HG03066 (cell line): ENCODE measurements around the gene FYCO1.

Experiments used
- ATAC-seq: cut with Tn5 transposase; IDR thresholded peaks from one replicate; pipeline ENCODE4 v1.9.1; 2021; ENCODE audit warnings: low read depth; ENCODE audit not compliant: unreplicated experiment

Gene FYCO1

DNA sequence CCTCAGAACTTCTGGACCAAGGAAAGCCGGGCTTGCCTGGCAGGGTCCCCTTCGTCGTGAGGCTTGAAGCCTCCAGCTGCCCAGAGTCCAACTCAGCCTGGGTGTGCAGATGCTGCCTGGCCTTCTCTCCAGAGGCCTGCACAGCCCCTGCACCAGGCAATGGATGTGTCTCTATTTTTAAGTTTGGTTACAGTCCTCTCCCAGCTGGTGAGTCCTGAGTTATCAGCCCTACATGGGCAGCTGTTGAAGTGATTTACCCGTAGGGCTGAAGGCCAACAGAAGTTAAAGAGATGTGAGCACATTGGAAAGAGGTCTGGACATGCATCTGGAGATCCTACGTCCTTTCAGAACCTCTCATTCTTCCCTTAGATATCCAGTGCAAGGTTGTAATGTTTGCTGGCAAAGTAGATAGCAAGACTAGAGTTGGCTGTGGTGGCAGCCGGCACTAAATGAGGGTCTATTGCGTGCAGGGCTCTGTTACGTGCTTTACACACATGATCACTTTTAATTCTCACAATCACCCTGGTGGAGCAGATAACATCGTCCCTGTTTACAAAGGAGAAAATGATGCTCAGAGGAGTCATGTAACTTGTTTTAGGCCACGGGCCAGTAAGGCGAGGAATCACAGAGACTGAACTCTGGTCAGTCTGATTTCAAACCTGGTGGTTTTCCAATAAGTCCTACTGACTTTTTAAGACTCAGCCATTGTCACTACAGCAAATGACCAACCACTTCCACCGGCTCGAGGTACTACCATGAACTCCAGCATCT, 9.9 kb downstream of the FYCO1 start:
- no peak for ATAC-seq

- ATAC-seq, result no peak
Observed at GRCh38 chr3:45984331-45985312, 11.0 kb downstream of the FYCO1 start.

- no peak for ATAC-seq
Observed at GRCh38 chr3:45983770-45984169, 11.9 kb downstream of the FYCO1 start.

GRCh38 chr3:45981346-45982074, 14.1 kb downstream of the FYCO1 start:
- no peak for ATAC-seq

GRCh38 chr3:45980819-45981218, 14.8 kb downstream of the FYCO1 start:
- ATAC-seq, result no peak

GRCh38 chr3:45980229-45980813, 15.3 kb downstream of the FYCO1 start:
- no peak for ATAC-seq

DNA sequence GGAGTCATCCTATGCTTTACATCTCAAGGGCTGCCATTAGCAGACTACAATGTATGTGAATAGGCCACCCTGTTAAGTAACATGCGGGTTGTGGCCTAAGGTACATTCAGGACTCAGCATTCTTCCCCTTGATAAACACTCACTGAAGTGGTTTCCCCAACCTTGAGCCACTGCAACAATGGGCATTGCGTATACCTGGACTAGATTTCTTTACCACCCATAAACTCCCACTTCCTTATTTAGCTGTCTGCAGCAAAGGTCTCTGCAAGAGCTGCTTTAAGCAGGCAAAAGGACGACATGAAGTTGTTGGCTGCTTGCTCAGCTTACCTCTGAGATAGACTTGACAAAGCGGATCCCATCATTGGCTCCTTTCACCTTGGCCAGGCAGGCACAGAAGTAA, 16.2 kb downstream of the FYCO1 start:
- no peak for ATAC-seq

GRCh38 chr3:45978006-45978761, 17.4 kb downstream of the FYCO1 start:
- no peak for ATAC-seq

DNA sequence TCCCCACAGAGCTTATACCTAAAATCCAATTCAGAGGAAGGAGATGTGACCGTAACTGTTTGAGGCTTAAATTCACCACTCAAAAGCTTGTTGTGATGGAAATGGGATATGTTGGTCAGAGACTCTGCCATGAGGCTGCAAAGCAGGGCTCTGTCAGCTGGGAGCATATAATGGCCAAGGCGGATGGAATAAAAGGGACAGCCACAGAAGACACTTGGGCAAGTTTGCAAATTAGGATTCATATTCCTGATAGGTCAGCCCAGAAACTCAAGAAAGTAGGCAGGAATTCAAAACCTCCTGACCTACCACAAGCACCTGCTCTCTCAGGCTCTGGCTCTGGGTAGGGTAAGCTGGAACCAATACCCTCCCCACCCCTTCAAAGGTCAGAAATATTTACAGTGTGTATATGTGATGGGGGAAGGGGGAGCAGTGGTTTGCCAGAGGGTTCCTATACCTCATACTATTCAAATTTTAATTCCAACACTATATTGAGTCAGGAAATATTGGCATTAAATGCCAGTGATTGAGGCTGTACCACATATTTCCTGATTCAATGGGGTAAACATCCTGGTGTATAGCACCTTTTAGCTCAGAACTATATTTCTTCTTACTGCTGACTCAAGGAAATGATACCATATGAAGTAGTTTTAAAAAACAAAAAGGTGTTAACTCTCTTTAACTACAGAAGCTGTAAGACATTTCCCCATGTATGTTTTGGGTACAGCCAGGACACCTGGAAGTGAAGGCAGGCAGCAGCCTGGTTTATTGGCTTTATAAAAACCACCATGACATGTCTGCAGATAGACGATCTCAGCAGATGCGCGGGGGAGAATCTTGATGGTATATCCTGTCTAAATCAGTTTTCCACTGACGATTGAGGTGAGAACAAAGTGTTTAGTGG, 19.2 kb downstream of the FYCO1 start:
- no peak for ATAC-seq

DNA sequence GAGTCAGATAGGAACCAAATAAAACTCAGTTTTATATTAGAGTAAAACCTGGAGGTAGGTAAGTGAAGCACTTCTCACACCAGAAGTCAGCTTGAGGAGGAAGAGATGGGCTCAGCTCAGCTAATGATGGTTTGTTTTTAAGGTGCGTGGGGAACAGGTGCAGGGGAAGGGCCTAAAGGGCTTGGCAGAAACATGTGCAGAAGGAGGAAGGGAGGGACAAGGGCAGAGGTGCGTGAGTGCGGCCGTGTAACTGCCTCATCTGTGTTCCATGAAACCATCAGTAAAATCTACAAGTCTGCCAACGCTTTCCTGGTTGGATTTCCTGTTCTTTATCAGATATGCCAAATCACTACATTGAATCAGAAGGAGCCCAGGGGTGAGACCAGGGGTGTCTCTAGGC, 19.9 kb downstream of the FYCO1 start:
- no peak for ATAC-seq

DNA sequence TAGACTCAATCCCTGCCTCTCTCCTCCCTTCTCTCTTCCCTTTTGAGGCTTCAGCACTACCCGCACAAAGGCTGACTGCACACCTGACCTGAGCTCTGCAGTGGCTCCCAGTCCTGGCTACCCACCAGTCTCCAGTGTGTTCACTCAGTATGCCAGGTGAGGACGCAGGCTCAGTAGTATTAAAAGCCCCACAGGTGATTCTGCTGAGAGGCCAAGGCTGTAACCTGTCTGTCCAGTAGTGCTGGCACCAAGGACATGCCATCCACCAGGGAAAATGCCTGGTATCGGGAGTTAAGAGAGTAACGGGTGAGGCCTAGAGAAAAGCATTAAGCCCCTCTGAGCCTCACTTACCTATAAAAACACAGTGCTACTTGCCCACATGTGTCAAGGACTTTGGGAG, 20.9 kb downstream of the FYCO1 start:
- no peak for ATAC-seq

- ATAC-seq, result no peak
Observed at GRCh38 chr3:45972534-45973402, 22.9 kb downstream of the FYCO1 start.

- no peak for ATAC-seq
Observed at GRCh38 chr3:45969953-45970352, 25.7 kb downstream of the FYCO1 start.

GRCh38 chr3:45969116-45969515, 26.5 kb downstream of the FYCO1 start:
- no peak for ATAC-seq

GRCh38 chr3:45968706-45969105, 26.9 kb downstream of the FYCO1 start:
- no peak for ATAC-seq

DNA sequence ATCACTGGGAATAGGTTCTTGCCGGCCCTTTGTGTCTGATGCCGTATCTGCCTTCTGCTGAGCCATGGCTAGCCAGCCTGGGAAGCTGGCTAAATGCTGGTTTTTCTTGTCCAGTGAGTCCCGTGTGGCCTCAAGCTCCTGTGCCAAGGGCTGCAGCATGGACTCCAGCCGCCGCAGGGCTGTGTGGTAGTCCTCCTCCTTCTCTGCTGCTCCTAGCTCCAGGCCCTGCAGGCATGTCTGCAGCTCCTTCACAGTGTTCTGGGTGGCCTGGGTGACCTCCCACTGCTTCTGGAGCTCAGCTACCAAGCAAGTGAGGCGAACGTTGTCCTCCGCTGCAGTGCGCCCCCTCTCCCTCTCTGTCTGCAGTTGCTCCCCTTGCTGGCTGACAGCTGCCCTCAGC, 27.5 kb downstream of the FYCO1 start:
- no peak for ATAC-seq

DNA sequence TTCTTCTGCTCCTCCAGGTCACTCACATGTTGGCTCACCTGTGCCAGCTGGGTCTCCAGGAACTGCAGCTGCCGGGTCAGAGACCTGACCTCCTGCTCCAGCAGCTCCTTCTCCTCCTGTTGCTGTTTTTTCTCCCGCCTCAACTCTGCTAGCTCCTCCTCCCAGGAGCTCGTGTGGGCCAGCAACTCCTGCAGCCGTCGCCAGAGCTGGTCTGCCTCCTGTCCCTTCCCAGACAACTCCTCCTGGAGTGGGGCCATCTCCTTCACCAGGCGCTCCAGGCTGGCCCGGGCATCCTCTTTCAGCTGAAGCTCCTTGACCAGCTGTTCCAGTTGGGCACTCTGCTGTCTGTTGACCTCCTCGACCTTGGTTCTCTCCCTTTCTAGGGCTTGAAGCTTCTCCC, 27.9 kb downstream of the FYCO1 start:
- ATAC-seq, result no peak
